HCT116 (cell line): Measurements from ENCODE around the gene UGT1A9. TPM values are rescaled to one million over a fixed set of nuclear protein-coding genes. Genes with fewer than 3 reads are reported as not detected.

ENCODE experiments used
- ATAC-seq: fragments of 200-7000 bp; cut with Tn5 transposase; 2 replicates; pipeline ENCODE4 v1.9.1; 2020; ENCODE audit warnings: mild to moderate bottlenecking, moderate library complexity
- BruUV-seq: library from RNA; stranded (reverse); fragments of 400-500 nt; replicated peaks from 2 replicates; lab custom pipeline; 2021; lab: Mats Ljungman, UMichigan
- CTCF ChIA-PET: fragments of 300-600 bp; sonication (Branson Sonifier 250); formaldehyde crosslinking; loops from one replicate; lab custom pipeline; 2021; ENCODE audit warnings: antibody characterized with exemption; lab: Charles Lee
- POLR2A ChIA-PET: fragments of 300-600, 350-600 bp; sonication (Branson Sonifier 250); formaldehyde crosslinking; loops from one replicate; lab custom pipeline; 2021; ENCODE audit warnings: antibody characterized with exemption; lab: Charles Lee
- RAD21 ChIA-PET, 2 experiments: fragments of 300-600 bp; sonication (Branson Sonifier 250); formaldehyde crosslinking; loops; one replicate each; lab custom pipeline; 2023; ENCODE audit warnings: low total read pairs in 2 of 2; ENCODE audit not compliant: uncharacterized antibody in 2 of 2, unreplicated experiment in 2 of 2, low non-redundant PET in 1 of 2; lab: Charles Lee
- DNase-seq: peaks from one replicate; pipeline ENCODE4 v3.0.0-alpha.2; 2010; ENCODE audit warnings: low read depth, low spot score
- H2AFZ ChIP-seq: fragments of 200-600 bp; shearing (Covaris generic), sonication (generic); 2 replicates; pipeline ENCODE4 v1.6.1; 2017; ENCODE audit warnings: low read depth, mixed run types, mixed read lengths, antibody characterized with exemption, low read length; ENCODE audit not compliant: poor library complexity, severe bottlenecking
- H3K27ac ChIP-seq: 2 replicates; pipeline ENCODE4 v1.5.1; 2012; ENCODE audit warnings: low read depth, low read length
- H3K27me3 ChIP-seq: fragments of 200-600 bp; sonication (generic); 2 replicates; pipeline ENCODE4 v1.6.1; 2016; ENCODE audit warnings: mixed run types, low read length, mixed read lengths; ENCODE audit not compliant: insufficient read depth
- H3K36me3 ChIP-seq, 2 experiments: fragments of 200-500 bp in 1 of 2; fragments of 200-600 bp in 1 of 2; sonication (Bioruptor generic) in 1 of 2; sonication (generic) in 1 of 2; 2 replicates each; pipeline versions ENCODE4 v1.5.1 to v1.6.1; 2014 to 2016; ENCODE audit warnings: low read length in 2 of 2, inconsistent platforms in 1 of 2, mixed read lengths in 1 of 2, mixed run types in 1 of 2; ENCODE audit not compliant: insufficient read depth in 2 of 2, control insufficient read depth in 1 of 2
- H3K4me1 ChIP-seq, 2 experiments: fragments of 200-600 bp in 1 of 2; sonication (generic) in 1 of 2; 2 replicates each; pipeline versions ENCODE4 v1.5.1 to v1.6.1; 2012 to 2017; ENCODE audit warnings: low read length in 2 of 2, inconsistent platforms in 1 of 2, mild to moderate bottlenecking in 1 of 2, mixed read lengths in 1 of 2, mixed run types in 1 of 2, moderate library complexity in 1 of 2; ENCODE audit not compliant: insufficient read depth in 2 of 2, control insufficient read depth in 1 of 2
- H3K4me2 ChIP-seq: fragments of 200-600 bp; sonication (generic); 2 replicates; pipeline ENCODE4 v1.6.1; 2017; ENCODE audit warnings: mixed run types, low read length, mixed read lengths
- H3K4me3 ChIP-seq, 2 experiments: fragments of 200-600 bp in 1 of 2; sonication (generic) in 1 of 2; replicated peaks in 1 of 2; 2 replicates each; pipeline ENCODE4 v1.5.1; 2011 to 2016; ENCODE audit warnings: low read length in 2 of 2, control low read depth in 1 of 2, low read depth in 1 of 2, mild to moderate bottlenecking in 1 of 2, mixed read lengths in 1 of 2, mixed run types in 1 of 2
- H3K79me2 ChIP-seq: fragments of 200-600 bp; sonication (generic); 2 replicates; pipeline ENCODE4 v1.6.1; 2017; ENCODE audit warnings: mild to moderate bottlenecking, mixed run types, low read length, moderate library complexity, mixed read lengths; ENCODE audit not compliant: insufficient read depth
- H3K9ac ChIP-seq: fragments of 200-600 bp; sonication (generic); 2 replicates; pipeline ENCODE4 v1.6.1; 2016; ENCODE audit warnings: low read length, mixed read lengths
- H3K9me2 ChIP-seq: fragments of 200-600 bp; sonication (generic), shearing (Covaris generic); 2 replicates; pipeline ENCODE4 v1.6.1; 2017; ENCODE audit warnings: mixed run types, mild to moderate bottlenecking, moderate library complexity; ENCODE audit not compliant: insufficient read depth
- H3K9me3 ChIP-seq, 2 experiments: fragments of 200-500 bp in 1 of 2; fragments of 200-600 bp in 1 of 2; sonication (Bioruptor generic) in 1 of 2; sonication (generic) in 1 of 2; 2 replicates each; pipeline ENCODE4 v1.6.1; 2014 to 2017; ENCODE audit warnings: low read length in 2 of 2, mixed read lengths in 2 of 2, inconsistent platforms in 1 of 2, low read depth in 1 of 2, mild to moderate bottlenecking in 1 of 2, mixed run types in 1 of 2, moderate library complexity in 1 of 2; ENCODE audit not compliant: control insufficient read depth in 1 of 2, insufficient read depth in 1 of 2
- H4K20me1 ChIP-seq: fragments of 200-600 bp; sonication (generic), shearing (Covaris generic); 2 replicates; pipeline ENCODE4 v1.6.1; 2017; ENCODE audit warnings: mixed run types, mild to moderate bottlenecking, moderate library complexity; ENCODE audit not compliant: insufficient read depth
- CEBPB ChIP-seq: IDR thresholded peaks from 2 replicates; pipeline ENCODE4 v1.6.1; 2012; ENCODE audit warnings: low read depth
- EZH2phosphoT487 ChIP-seq: fragments of 200-600 bp; IDR thresholded peaks from 2 replicates; pipeline ENCODE4 v1.6.1; 2018; ENCODE audit warnings: antibody characterized with exemption, borderline replicate concordance
- POLR2A ChIP-seq: IDR thresholded peaks from 2 replicates; pipeline ENCODE4 v1.7.0; 2011; ENCODE audit warnings: borderline replicate concordance; ENCODE audit not compliant: insufficient read depth, insufficient read length; ENCODE audit errors: extremely low read depth
- TCF7L2 ChIP-seq: IDR thresholded peaks from 2 replicates; pipeline ENCODE4 v1.7.0; 2011; ENCODE audit warnings: borderline replicate concordance, inconsistent platforms; ENCODE audit not compliant: insufficient read depth, insufficient read length; ENCODE audit errors: extremely low read depth
- ZFX ChIP-seq: fragments of 450-650 bp; IDR thresholded peaks from 2 replicates; pipeline ENCODE4 v1.6.1; 2017
- intact Hi-C: fragments of 100-400 bp; cut with micrococcal nuclease; formaldehyde crosslinking; loops from 2 replicates; pipeline ENCODE4 v1.10.0; 2022
- total RNA-seq: library from RNA; stranded (reverse); gene quantifications from one replicate; pipeline ENCODE4 v1.2.1, GENCODE V29; 2021; ENCODE audit not compliant: unreplicated experiment
- TF ChIP-seq, protein P1 (sequence below): IDR thresholded peaks from 2 replicates; pipeline ENCODE4 v1.6.1; 2012; ENCODE audit warnings: low read depth
- TF ChIP-seq, protein P2 (sequence below): IDR thresholded peaks from 2 replicates; pipeline ENCODE4 v1.6.1; 2012

Gene UGT1A9
- total RNA-seq, 1 experiment from 2014 or later = not detected

DNA sequence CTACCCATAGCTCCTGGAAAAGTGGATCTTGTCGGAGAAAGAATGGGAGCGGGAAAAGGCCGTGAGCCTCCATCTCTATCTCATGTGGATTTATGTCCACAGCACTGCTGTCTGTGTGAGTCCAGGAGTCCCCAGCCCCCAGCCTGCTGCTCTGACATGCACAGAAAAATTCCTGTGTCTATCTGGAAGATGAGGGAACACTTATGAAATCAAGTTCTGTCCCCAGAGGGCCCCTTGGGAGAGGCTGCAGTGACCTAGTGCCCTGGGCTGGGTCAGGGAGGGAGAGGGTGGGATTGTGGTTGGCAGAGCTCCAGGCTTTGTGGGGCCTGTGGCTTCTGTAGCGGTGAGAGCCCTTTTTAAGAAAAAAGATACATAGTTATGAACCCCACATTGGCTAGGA is 145.1 kb downstream of the UGT1A9 start:
- TF ChIP-seq ZFX (no peak), TCF7L2 (no peak), CEBPB (no peak), EZH2phosphoT487 (no peak), POLR2A (no peak)
- TF ChIP-seq, protein P1, sequence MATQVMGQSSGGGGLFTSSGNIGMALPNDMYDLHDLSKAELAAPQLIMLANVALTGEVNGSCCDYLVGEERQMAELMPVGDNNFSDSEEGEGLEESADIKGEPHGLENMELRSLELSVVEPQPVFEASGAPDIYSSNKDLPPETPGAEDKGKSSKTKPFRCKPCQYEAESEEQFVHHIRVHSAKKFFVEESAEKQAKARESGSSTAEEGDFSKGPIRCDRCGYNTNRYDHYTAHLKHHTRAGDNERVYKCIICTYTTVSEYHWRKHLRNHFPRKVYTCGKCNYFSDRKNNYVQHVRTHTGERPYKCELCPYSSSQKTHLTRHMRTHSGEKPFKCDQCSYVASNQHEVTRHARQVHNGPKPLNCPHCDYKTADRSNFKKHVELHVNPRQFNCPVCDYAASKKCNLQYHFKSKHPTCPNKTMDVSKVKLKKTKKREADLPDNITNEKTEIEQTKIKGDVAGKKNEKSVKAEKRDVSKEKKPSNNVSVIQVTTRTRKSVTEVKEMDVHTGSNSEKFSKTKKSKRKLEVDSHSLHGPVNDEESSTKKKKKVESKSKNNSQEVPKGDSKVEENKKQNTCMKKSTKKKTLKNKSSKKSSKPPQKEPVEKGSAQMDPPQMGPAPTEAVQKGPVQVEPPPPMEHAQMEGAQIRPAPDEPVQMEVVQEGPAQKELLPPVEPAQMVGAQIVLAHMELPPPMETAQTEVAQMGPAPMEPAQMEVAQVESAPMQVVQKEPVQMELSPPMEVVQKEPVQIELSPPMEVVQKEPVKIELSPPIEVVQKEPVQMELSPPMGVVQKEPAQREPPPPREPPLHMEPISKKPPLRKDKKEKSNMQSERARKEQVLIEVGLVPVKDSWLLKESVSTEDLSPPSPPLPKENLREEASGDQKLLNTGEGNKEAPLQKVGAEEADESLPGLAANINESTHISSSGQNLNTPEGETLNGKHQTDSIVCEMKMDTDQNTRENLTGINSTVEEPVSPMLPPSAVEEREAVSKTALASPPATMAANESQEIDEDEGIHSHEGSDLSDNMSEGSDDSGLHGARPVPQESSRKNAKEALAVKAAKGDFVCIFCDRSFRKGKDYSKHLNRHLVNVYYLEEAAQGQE = no peak
- TF ChIP-seq, protein P2, sequence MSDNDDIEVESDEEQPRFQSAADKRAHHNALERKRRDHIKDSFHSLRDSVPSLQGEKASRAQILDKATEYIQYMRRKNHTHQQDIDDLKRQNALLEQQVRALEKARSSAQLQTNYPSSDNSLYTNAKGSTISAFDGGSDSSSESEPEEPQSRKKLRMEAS = no peak
- no peak overlapping the region for H2AFZ ChIP-seq
- no peaks in the 10 kb centered on the region for H4K20me1 ChIP-seq
- H3K9ac ChIP-seq = no peak overlapping the region
- H3K4me1 ChIP-seq = no peaks in the 10 kb centered on the region
- H3K36me3 ChIP-seq = no peaks in the 10 kb centered on the region
- no peak overlapping the region for H3K4me2 ChIP-seq
- ChIA-PET RAD21 (no interaction called here), POLR2A (no interaction called here), CTCF (no interaction called here)
- intact Hi-C loops = no loop called here
- no peaks in the 10 kb centered on the region for H3K79me2 ChIP-seq
- H3K9me3 ChIP-seq = no peaks in the 10 kb centered on the region
- H3K27me3 ChIP-seq = no peaks in the 10 kb centered on the region
- DNase-seq (no peak), ATAC-seq (no peak)
- H3K4me3 ChIP-seq = no peak overlapping the region
- no peak overlapping the region for H3K27ac ChIP-seq
- no TSS peak for BruUV-seq
- H3K9me2 ChIP-seq = no peaks in the 10 kb centered on the region
